ENCODE measurements around the gene NDUFC2. TPM values are rescaled to one million over a fixed set of nuclear protein-coding genes. Genes with fewer than 3 reads are reported as not detected.
"Not testable (repeated sequence)": the region's sequence is repeated elsewhere in the genome, so short reads cannot be mapped to it uniquely, and the experiment has no call there.

The NDUFC2 gene
- total RNA-seq (ENCODE audit: insufficient read depth, low replicate concordance), result 57.5 TPM

- peak; percentile 83 for DNase-seq (ENCODE audit: low spot score)
Measured at GRCh38 chr11:78079232-78080083, at the start of gene NDUFC2. Gene NDUFC2 (minus strand): TSS chr11:78079862. CDS start chr11:78079744, 118 bp downstream.

DNA sequence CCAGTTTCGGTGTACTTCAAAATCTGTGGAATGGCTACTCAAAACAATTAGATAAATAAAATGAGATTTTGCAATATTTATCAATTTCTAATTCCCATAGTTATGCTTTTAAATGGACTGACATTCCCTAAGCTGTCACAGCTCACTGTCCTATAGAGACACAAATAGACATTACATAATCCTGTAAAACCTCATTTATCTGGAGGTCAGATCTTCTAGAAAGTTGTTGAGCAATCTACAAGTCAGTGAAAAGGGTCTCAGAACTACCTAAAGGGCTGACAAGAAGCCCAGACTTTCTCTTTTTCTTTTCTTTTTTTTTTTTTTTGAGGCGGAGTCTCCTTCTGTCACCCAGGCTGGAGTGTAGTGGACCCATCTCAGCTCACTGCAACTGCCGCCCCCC, 47.7 kb upstream of the NDUFC2 start:
- DNase-seq (ENCODE audit: low spot score), result no peak

DNA sequence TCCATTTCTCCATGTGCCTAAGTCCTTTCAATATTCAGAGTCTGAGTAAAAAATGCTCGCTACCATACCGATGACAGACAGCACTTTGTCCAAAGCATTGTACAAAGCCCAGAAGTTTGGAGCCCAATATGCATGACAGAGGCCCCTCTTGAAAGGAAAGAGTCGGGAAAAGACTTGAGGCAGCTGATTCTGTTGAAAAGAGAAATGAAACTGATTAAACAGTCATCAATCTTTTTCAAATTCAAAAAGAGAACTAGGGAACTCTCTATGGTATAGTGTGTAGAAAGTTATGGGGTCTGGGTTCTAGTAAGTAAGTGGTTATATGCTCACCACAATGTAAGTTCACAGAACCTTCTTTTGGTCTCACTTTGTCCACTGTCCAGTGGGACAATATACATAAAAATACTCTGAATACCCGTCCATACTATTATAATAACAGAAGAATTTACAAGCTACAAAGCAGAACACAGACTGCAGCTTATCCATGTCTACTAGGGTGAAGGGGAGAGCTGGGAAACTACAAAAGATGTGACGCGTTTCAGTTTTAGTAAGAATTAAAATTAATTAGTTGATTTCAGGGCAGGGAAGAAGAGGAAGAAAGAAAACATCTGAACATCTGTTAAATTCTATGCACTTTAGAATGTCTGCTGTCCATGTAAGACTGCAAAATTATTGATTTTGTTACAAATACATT, 33.1 kb upstream of the NDUFC2 start:
- no peak for DNase-seq (ENCODE audit: low spot score)

- DNase-seq (ENCODE audit: low spot score), result no peak
Measured at GRCh38 chr11:78111298-78111697, 31.6 kb upstream of the NDUFC2 start.

- DNase-seq (ENCODE audit: low spot score), result no peak
Measured at GRCh38 chr11:78110830-78111229, 31.2 kb upstream of the NDUFC2 start.

DNA sequence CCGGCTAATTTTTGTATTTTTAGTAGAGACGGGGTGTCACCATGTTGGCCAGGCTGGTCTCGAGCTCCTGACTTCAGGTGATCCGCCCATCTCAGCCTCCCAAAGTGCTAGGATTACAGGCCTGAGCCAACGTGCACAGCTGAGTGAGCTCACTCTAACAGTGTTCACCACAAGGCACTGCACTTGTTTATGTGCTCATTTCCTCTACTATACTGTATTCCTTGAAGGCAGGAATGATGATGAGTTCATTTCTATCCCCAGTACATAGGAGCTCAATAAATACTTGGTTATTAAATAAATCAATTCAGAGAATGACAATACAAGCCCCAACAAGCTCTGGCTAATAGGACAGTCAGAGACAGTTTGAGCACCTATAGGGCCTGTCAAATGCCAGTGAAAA, 30.7 kb upstream of the NDUFC2 start:
- DNase-seq (ENCODE audit: low spot score), result no peak

DNA sequence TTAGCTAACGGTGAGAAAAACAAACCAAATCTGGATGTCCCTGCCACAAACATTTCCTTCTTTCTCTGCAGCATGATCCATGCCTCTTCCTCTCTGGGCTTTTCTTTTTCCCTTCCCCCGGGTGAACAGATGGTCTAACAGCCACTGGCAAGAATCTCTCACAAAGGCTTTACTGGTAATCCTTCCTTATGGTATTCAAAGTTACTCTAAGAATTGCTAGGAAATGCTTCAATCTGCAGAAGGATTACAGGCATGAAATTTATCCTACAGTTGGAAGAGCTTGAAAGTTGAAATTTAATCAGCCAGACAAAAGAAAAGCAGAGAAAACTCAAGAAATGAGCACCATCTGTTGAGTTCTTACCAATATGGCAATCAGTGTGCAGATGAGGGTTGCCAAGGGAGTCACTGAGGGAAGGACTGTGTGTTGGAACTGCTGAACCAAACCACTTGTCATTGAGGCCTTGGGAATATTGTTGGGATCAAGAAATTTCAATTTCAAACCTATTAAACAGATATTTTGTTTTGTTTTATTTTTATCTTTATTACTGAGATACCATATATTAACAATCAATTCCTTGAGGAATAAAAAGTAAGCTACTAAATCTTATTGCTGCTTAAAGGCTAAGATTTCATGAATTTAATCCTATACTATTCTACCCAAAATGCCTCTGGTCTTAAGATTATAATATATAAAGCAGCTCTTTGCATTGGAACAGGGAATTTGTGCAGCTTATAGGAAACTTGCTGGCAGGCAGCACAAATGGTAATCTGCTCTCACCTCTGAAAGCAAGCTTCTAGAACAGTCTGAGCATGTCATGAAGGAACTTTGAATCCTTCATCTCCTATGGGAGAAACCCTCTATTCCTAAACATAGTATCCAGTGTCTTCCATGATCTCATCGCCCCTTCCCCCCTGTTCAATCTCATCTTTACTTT, 29.7 kb upstream of the NDUFC2 start:
- peak; percentile 96 for DNase-seq (ENCODE audit: low spot score)

GRCh38 chr11:78100676-78101472, 21.2 kb upstream of the NDUFC2 start:
- DNase-seq (ENCODE audit: low spot score), result no peak

DNA sequence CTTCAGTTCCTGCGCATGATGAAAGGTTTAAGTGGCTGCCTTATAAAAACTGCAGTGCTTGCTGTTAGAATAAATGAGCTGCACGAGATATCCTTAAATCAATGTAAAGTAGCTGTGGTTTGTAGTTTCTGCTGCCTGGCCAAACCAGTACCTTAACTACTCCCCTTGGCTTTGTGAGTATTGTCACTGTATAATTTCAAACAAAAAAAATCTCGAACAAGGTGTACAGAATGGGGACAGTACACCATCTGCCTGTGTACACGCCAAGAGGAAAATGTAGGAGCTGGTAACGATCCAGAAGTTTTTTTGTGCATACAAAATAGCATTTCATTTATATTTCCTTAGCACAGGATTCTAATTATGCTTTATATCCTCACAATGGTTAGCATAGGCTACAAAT, 20.6 kb upstream of the NDUFC2 start:
- no peak for DNase-seq (ENCODE audit: low spot score)

- no peak for DNase-seq (ENCODE audit: low spot score)
Measured at GRCh38 chr11:78099666-78100065, 20.0 kb upstream of the NDUFC2 start.

GRCh38 chr11:78097666-78098385, 18.2 kb upstream of the NDUFC2 start:
- no peak for DNase-seq (ENCODE audit: low spot score)

- no peak for DNase-seq (ENCODE audit: low spot score)
Measured at GRCh38 chr11:78094250-78094649, 14.6 kb upstream of the NDUFC2 start.

DNA sequence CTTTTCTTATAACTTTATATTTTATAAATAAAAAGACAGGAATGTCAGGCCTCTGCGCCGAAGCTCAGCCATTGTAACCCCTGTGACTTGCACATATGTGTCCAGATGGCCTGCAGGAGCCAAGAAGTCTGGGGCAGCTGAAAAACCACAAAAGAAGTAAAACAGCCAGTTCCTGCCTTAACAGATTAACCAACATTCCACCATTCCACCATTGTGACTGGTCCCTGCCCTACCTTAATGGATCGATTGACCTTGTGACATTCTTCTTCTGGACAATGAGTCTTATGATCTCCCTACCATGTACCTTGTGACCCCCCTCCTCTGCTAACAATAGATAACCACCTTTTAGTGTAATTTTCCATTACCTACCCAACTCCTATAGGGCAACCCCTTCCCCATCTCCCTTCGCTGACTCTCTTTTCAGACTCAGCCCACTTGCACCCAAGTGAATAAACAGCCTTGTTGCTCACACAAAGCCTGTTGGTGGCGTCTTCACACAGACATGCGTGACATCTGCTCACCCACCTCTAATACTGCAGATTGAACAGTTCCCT, 6.9 kb upstream of the NDUFC2 start:
- DNase-seq (ENCODE audit: low spot score), result not testable (repeated sequence)

DNA sequence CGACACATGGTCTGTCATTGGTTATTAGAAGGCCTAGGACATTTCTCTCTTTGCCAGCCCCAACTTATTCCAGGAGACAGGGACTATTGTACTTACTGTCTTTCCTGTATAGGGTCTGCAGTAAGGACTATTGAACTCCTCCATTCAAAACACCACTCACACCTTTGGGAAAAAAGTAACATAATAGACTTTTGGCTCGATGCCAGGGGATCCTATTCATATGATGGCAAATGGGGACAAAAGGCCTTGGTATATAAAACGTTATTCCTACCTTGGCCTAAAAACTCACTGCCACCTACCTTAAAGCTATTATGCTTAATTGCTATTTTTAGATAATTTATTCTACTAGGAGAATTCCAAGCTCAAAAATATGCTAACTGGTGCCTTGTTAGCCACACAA, 6.3 kb upstream of the NDUFC2 start:
- no peak for DNase-seq (ENCODE audit: low spot score)

GRCh38 chr11:78084506-78084905, 4.8 kb upstream of the NDUFC2 start:
- DNase-seq (ENCODE audit: low spot score), result not testable (repeated sequence)

DNA sequence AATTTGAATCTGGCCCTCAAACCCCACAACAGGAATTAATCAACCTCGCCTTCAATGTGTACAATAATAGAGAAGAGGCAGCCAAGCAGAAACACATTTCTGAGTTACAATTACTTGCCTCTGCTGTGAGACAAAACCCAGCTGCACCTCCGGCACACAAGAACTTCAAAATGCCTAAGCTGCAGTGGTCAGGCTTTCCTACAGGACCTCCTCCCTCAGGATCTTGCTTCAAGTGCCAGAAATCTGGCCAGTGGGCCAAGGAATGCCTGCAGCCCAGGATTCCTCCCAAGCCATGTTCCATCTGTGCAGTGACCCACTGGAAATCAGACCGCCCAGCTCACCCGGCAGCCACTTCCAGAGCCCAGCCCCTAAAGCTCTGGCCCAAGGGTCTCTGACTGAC, 3.4 kb upstream of the NDUFC2 start:
- no peak for DNase-seq (ENCODE audit: low spot score)

DNA sequence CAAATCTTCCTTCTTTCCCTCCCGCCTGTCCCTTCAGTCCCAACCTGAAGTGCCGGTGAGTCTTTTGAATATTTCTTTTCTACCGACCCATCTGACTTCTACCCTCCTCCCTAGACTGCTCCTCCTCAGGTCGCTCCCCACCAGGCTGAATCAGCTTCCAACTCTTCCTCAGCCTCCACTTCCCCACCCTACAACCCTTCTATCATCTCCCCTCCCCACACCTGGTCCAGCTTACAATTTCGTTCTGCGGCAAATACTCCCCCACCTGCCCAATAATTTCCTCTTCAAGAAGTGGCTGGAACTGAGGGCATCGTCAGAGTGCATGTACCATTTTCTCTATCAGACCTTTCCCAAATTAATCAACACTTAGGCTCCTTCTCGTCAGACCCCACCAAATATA, 2.5 kb upstream of the NDUFC2 start:
- no peak for DNase-seq (ENCODE audit: low spot score)

DNA sequence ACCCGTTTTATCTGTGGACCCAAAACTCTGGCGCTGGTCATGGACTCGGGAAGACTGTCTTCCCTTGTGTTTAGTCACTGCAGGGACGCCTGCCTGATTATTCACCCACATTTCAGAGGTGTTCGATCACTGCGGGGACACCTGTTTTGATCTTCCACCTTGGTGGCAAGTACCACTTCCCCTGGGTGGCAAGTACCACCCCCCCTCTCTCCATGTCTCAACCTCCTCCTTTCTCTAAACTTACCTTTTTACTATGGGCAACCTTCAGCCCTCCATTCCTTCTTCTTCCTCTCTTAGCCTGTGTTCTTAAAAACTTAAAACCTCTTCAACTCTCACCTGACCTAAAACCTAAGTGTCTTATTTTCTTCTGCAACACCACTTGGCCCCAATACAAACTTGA, 1.9 kb upstream of the NDUFC2 start:
- DNase-seq (ENCODE audit: low spot score), result no peak

DNA sequence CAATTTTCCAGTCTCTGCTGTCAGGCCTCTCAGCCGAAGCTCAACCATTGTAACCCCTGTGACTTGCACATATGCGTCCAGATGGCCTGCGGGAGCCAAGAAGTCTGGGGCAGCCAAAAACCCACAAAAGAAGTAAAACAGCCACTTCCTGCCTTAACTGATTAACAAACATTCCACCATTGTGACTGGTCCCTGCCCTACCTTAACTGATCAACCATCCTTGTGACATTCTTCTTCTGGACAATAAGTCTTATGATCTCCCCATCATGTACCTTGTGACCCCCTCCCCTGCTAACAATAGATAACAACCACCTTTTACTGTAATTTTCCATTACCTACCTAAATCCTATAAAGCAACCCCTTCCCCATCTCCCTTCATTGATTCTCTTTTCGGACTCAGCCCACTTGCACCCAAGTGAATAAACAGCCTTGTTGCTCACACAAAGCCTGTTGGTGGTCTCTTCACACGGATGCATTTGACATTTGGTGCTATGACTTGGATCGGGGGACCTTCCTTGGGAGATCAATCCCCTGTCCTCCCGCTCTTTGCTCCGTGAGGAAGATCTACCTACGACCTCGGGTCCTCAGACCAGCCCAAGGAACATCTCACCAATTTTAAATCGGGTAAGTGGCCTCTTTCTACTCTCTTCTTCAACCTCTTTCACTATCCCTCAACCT, 1.3 kb upstream of the NDUFC2 start:
- DNase-seq (ENCODE audit: low spot score), result no peak
